BLaER1 treated with 17β-estradiol and CSF1 and Interleukin-3, amounts not matched to agents 10 nM and 100 nM (cell line): ENCODE measurements around the gene CFAP70.

Source experiments
- H3K27ac ChIP-seq, 11 experiments: shearing (Covaris generic); formaldehyde crosslinking; 2 replicates each; pipeline ENCODE4 v1.8.1; 2022
- H3K27me3 ChIP-seq, 11 experiments: shearing (Covaris generic); formaldehyde crosslinking; 2 replicates each; pipeline ENCODE4 v1.8.1; 2022
- H3K36me3 ChIP-seq, 11 experiments: shearing (Covaris generic); formaldehyde crosslinking; 2 replicates each; pipeline ENCODE4 v1.8.1; 2022
- H3K4me1 ChIP-seq, 10 experiments: shearing (Covaris generic); formaldehyde crosslinking; 2 replicates each; pipeline ENCODE4 v1.8.1; 2022
- H3K4me2 ChIP-seq, 11 experiments: shearing (Covaris generic); formaldehyde crosslinking; 2 replicates each; pipeline ENCODE4 v1.8.1; 2022
- H3K4me3 ChIP-seq, 10 experiments: shearing (Covaris generic); formaldehyde crosslinking; 2 replicates each; pipeline ENCODE4 v1.8.1; 2022
- H3K9ac ChIP-seq, 11 experiments: shearing (Covaris generic); formaldehyde crosslinking; 2 replicates each; pipeline ENCODE4 v1.8.1; 2022
- H3K9me3 ChIP-seq, 11 experiments: shearing (Covaris generic); formaldehyde crosslinking; replicated peaks in 1 of 11; 2 replicates each; pipeline ENCODE4 v1.8.1; 2022
- H4K20me1 ChIP-seq, 11 experiments: shearing (Covaris generic); formaldehyde crosslinking; 2 replicates each; pipeline ENCODE4 v1.8.1; 2022
- Cebpa-rat ChIP-seq, 11 experiments: shearing (Covaris generic); IDR thresholded peaks; 2 replicates each; pipeline ENCODE4 v1.8.1; 2022

The CFAP70 gene

GRCh38 chr10:73364964-73365363, 6.3 kb upstream of the CFAP70 start:
- peaks cover 41 to 89% (median 67%) of the 10 kb centered on the region in 11 experiments for H3K36me3 ChIP-seq
- TF ChIP-seq Cebpa-rat (IDR thresholded peaks at IDR 0.05): no peak
- H4K20me1 ChIP-seq: no peaks in the 10 kb centered on the region
- H3K9me3 ChIP-seq: peaks cover 0 to 16% (median 6%) of the 10 kb centered on the region in 11 experiments; a peak in 8 of 22 replicates
- no peak overlapping the region for H3K9ac ChIP-seq
- H3K4me2 ChIP-seq: no peak overlapping the region
- H3K27me3 ChIP-seq: no peaks in the 10 kb centered on the region
- no peak overlapping the region for H3K4me3 ChIP-seq
- H3K4me1 ChIP-seq: peaks cover 0 to 11% (median 0%) of the 10 kb centered on the region in 10 experiments; a peak in 5 of 20 replicates
- no peak overlapping the region for H3K27ac ChIP-seq

DNA sequence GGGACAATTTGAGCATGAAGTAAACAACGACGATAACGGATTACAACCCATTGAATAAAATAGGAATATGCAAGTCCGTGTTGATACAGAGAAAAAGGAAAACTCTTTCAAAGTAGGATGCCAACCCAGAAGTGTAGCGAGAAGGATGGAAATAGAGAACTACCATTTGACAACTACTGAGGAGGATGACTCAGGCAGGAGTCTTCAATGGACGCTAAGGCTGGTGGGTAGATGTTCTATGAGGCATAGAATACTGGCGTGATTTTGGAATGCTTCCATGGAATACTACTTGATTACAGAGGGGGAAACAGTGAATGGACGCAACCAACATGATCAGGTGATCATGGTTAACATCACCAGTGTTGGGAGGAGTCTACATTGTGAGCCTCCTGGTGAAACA, 828 bp upstream of the CFAP70 start:
- Histone ChIP-seq H3K27me3 (peaks cover 0 to 19% (median 7%) of the 10 kb centered on the region in 11 experiments; a peak in 11 of 22 replicates), H3K4me3 (no peak overlapping the region), H3K9ac (no peak overlapping the region), H3K36me3 (peaks cover 3 to 55% (median 19%) of the 10 kb centered on the region in 11 experiments; a peak in 20 of 22 replicates), H4K20me1 (no peaks in the 10 kb centered on the region), H3K4me2 (no peak overlapping the region), H3K27ac (no peak overlapping the region), H3K4me1 (peaks cover 0 to 11% (median 0%) of the 10 kb centered on the region in 10 experiments; a peak in 5 of 20 replicates), H3K9me3 (peaks cover 0 to 8% (median 0%) of the 10 kb centered on the region in 11 experiments; a peak in 2 of 22 replicates)
- no peak for TF ChIP-seq Cebpa-rat (IDR thresholded peaks at IDR 0.05)

DNA sequence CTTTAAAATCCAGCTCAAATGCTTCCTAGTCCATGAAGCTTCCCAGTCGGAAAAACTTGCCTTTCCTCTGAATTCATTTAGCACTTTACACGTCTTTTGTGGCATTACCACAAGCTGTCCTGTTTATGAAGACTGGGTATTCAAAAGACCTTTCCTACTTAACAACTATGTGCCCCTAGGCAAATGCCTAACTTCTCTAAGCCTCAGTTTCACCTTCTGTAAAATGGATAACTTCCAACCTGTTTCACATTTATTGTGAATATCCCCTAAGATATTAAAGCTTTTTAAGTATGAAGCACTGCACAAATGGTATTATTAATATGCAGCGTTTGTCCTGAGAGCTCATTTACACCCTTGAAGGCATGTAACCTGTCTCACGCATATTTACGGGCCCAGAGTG, 843 bp downstream of the CFAP70 start:
- Histone ChIP-seq H3K4me2 (no peak overlapping the region), H3K4me1 (peaks cover 0 to 5% (median 0%) of the 10 kb centered on the region in 10 experiments; a peak in 4 of 20 replicates), H3K36me3 (peaks cover 0 to 48% (median 5%) of the 10 kb centered on the region in 11 experiments; a peak in 7 of 22 replicates), H3K9me3 (peaks cover 0 to 4% (median 0%) of the 10 kb centered on the region in 11 experiments; a peak in 1 of 22 replicates), H4K20me1 (no peaks in the 10 kb centered on the region), H3K9ac (no peak overlapping the region), H3K27ac (no peak overlapping the region), H3K27me3 (peaks cover 0 to 19% (median 7%) of the 10 kb centered on the region in 11 experiments; a peak in 11 of 22 replicates), H3K4me3 (no peak overlapping the region)
- no peak for TF ChIP-seq Cebpa-rat (IDR thresholded peaks at IDR 0.05)

DNA sequence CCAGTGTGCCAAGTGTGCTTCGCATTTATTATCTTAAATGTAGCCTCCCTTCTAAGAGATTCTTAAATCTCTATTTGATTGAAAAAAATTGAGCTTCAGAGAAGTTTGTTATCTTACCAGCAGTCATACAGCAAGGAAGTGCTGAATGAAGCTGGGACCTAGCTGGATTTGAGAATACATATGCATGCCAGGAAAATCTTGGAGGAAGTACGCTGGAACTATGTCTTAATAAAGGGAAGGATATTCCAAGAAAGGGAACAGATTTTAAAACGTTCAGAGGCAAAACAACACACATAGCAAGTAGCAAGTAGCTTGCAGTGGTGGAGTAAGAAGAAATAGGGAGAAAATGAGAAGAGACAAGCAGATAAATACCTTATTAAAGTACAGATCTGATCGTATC, 1.5 kb downstream of the CFAP70 start:
- H3K27me3 ChIP-seq: peaks cover 0 to 19% (median 7%) of the 10 kb centered on the region in 11 experiments; a peak in 11 of 22 replicates
- no peak for TF ChIP-seq Cebpa-rat (IDR thresholded peaks at IDR 0.05)
- no peaks in the 10 kb centered on the region for H4K20me1 ChIP-seq
- no peaks in the 10 kb centered on the region; a peak in 1 of 22 replicates for H3K9me3 ChIP-seq
- peaks cover 0 to 47% (median 4%) of the 10 kb centered on the region in 11 experiments; a peak in 7 of 22 replicates for H3K36me3 ChIP-seq
- H3K4me2 ChIP-seq: no peak overlapping the region
- H3K4me3 ChIP-seq: no peak overlapping the region
- H3K4me1 ChIP-seq: no peaks in the 10 kb centered on the region
- no peak overlapping the region for H3K27ac ChIP-seq
- H3K9ac ChIP-seq: no peak overlapping the region

- Histone ChIP-seq H4K20me1 (no peaks in the 10 kb centered on the region), H3K9me3 (peaks cover 15 to 21% (median 17%) of the 10 kb centered on the region in 11 experiments), H3K4me2 (no peak overlapping the region), H3K9ac (no peak overlapping the region), H3K4me3 (no peak overlapping the region), H3K27ac (no peak overlapping the region), H3K36me3 (peaks cover 15 to 87% (median 46%) of the 10 kb centered on the region in 11 experiments; a peak in 21 of 22 replicates), H3K4me1 (0 out of 20 replicates have a peak, but pooled peaks cover 0 to 2% (median 0%) of the 10 kb centered on the region in 10 experiments), H3K27me3 (no peaks in the 10 kb centered on the region)
- TF ChIP-seq Cebpa-rat (IDR thresholded peaks at IDR 0.05): no peak
These were observed 14.4 kb downstream of the CFAP70 start for GRCh38 chr10:73344269-73344668.

DNA sequence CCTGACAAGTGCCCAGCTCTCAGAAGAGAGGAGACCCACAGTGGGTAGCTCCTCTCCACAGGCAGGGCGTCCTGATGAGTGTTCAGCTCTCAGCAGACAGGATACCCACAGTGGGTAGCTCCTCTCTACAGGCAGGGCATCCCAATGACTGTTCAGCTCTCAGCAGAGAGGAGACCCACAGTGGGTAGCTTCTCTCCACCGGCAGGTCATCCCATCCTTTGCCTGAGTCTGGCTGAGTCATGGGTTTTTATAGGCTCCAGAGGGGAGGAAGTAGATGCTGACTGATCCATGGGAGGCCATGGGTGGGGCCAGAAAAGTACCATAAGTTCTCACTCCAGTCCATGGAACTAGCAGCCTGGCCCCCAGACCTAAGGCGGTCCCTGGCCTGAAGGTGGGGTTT, 18.5 kb downstream of the CFAP70 start:
- H3K27me3 ChIP-seq: no peaks in the 10 kb centered on the region
- peaks cover 16 to 27% (median 20%) of the 10 kb centered on the region in 11 experiments for H3K9me3 ChIP-seq
- H3K4me3 ChIP-seq: 0 out of 20 replicates have a peak overlapping the region, but pooled peaks of 1 of the 10 experiments have one; percentile 47
- H3K4me2 ChIP-seq: no peak overlapping the region
- no peak for TF ChIP-seq Cebpa-rat (IDR thresholded peaks at IDR 0.05)
- H3K36me3 ChIP-seq: peaks cover 16 to 59% (median 31%) of the 10 kb centered on the region in 11 experiments; a peak in 21 of 22 replicates
- no peaks in the 10 kb centered on the region for H4K20me1 ChIP-seq
- no peak overlapping the region for H3K27ac ChIP-seq
- H3K4me1 ChIP-seq: no peaks in the 10 kb centered on the region
- H3K9ac ChIP-seq: no peak overlapping the region

DNA sequence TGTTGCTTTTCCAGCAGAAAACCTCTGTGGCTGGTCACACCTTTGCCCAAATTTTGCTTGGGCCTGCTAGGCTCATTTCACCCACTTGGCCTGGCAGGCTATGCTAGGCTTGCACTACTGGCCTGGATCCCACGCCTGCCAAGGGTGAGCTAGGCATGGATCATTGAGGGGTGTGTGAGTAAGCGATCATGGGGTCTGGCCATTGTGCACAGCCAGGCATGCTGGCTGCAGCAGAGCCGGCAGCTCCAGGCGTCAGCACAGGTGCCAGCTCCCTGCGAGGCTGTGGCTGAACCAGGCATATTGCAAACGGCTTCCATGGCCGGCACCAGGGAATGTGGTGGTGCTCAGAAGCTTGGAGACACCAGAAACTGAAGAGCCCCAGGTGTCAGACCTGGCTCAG, 19.2 kb downstream of the CFAP70 start:
- Histone ChIP-seq H3K27ac (no peak overlapping the region), H3K9me3 (peaks cover 16 to 27% (median 20%) of the 10 kb centered on the region in 11 experiments), H3K9ac (no peak overlapping the region), H3K4me3 (no peak overlapping the region), H3K27me3 (no peaks in the 10 kb centered on the region), H3K4me2 (no peak overlapping the region), H3K4me1 (no peaks in the 10 kb centered on the region), H4K20me1 (no peaks in the 10 kb centered on the region), H3K36me3 (peaks cover 16 to 59% (median 31%) of the 10 kb centered on the region in 11 experiments; a peak in 21 of 22 replicates)
- no peak for TF ChIP-seq Cebpa-rat (IDR thresholded peaks at IDR 0.05)

GRCh38 chr10:73338801-73339368, 19.8 kb downstream of the CFAP70 start:
- peaks cover 16 to 54% (median 31%) of the 10 kb centered on the region in 11 experiments; a peak in 21 of 22 replicates for H3K36me3 ChIP-seq
- TF ChIP-seq Cebpa-rat (IDR thresholded peaks at IDR 0.05): no peak
- H3K27ac ChIP-seq: no peak overlapping the region
- no peaks in the 10 kb centered on the region for H3K27me3 ChIP-seq
- no peaks in the 10 kb centered on the region for H3K4me1 ChIP-seq
- peaks cover 16 to 27% (median 20%) of the 10 kb centered on the region in 11 experiments for H3K9me3 ChIP-seq
- no peaks in the 10 kb centered on the region for H4K20me1 ChIP-seq
- H3K9ac ChIP-seq: no peak overlapping the region
- no peak overlapping the region for H3K4me3 ChIP-seq
- no peak overlapping the region for H3K4me2 ChIP-seq

- H3K27me3 ChIP-seq: no peaks in the 10 kb centered on the region
- H3K4me1 ChIP-seq: no peaks in the 10 kb centered on the region
- no peak for TF ChIP-seq Cebpa-rat (IDR thresholded peaks at IDR 0.05)
- H3K4me3 ChIP-seq: no peak overlapping the region
- H3K27ac ChIP-seq: no peak overlapping the region
- no peaks in the 10 kb centered on the region for H4K20me1 ChIP-seq
- no peak overlapping the region for H3K4me2 ChIP-seq
- peaks cover 0 to 25% (median 0%) of the 10 kb centered on the region in 11 experiments; a peak in 5 of 22 replicates for H3K36me3 ChIP-seq
- H3K9ac ChIP-seq: no peak overlapping the region
- H3K9me3 ChIP-seq: no peaks in the 10 kb centered on the region
These were observed 25.5 kb downstream of the CFAP70 start for GRCh38 chr10:73333202-73333601.
